Fibroblast of lung (primary cell): Measurements from ENCODE around the gene WNT6. TPM values are rescaled to one million over a fixed set of nuclear protein-coding genes. Genes with fewer than 3 reads are reported as not detected.
A peak's percentile ranks its signal among the peaks of the same experiment; 100 is the strongest.

ENCODE experiments used
- DNase-seq, 2 donors: peaks; one replicate each; pipeline versions ENCODE4 v3.0.0 to v3.0.0-alpha.2; 2010; ENCODE audit warnings: low read depth in 2 of 2
- H2AFZ ChIP-seq: 2 replicates; pipeline ENCODE4 v1.5.1; 2012; ENCODE audit warnings: low read length, control low read depth, inconsistent platforms
- H3K27ac ChIP-seq: 2 replicates; pipeline ENCODE4 v1.5.1; 2011; ENCODE audit warnings: low read length, control low read depth; ENCODE audit not compliant: insufficient read depth
- H3K27me3 ChIP-seq: 2 replicates; pipeline ENCODE4 v1.5.1; 2011; ENCODE audit warnings: mild to moderate bottlenecking, low read length; ENCODE audit not compliant: control insufficient read depth, insufficient read depth
- H3K36me3 ChIP-seq: 2 replicates; pipeline ENCODE4 v1.5.1; 2011; ENCODE audit warnings: low read length; ENCODE audit not compliant: control insufficient read depth, insufficient read depth
- H3K4me1 ChIP-seq: 2 replicates; pipeline ENCODE4 v1.5.1; 2011; ENCODE audit warnings: low read length; ENCODE audit not compliant: control insufficient read depth, insufficient read depth; ENCODE audit errors: extremely low read depth
- H3K4me2 ChIP-seq: 2 replicates; pipeline ENCODE4 v1.5.1; 2011; ENCODE audit warnings: low read length, control low read depth; ENCODE audit not compliant: insufficient read depth; ENCODE audit errors: extremely low read depth
- H3K4me3 ChIP-seq, 4 experiments: fragments of 200-600 bp in 1 of 4; sonication (generic) in 1 of 4; replicated peaks in 1 of 4; 2 replicates each; pipeline ENCODE4 v1.5.1; 2011 to 2016; ENCODE audit warnings: low read length in 4 of 4, low read depth in 3 of 4, mild to moderate bottlenecking in 3 of 4, control low read depth in 2 of 4, inconsistent platforms in 1 of 4, mixed read lengths in 1 of 4; ENCODE audit not compliant: insufficient read depth in 1 of 4; ENCODE audit errors: control extremely low read depth in 1 of 4
- H3K79me2 ChIP-seq: 2 replicates; pipeline ENCODE4 v1.5.1; 2012; ENCODE audit warnings: mild to moderate bottlenecking, low read length, inconsistent platforms; ENCODE audit not compliant: control insufficient read depth, insufficient read depth
- H3K9ac ChIP-seq: 2 replicates; pipeline ENCODE4 v1.5.1; 2011; ENCODE audit warnings: mild to moderate bottlenecking, low read length, control low read depth; ENCODE audit not compliant: insufficient read depth
- H3K9me3 ChIP-seq: 2 replicates; pipeline ENCODE4 v1.5.1; 2012; ENCODE audit warnings: low read depth, low read length; ENCODE audit not compliant: control insufficient read depth, insufficient read depth
- H4K20me1 ChIP-seq: 2 replicates; pipeline ENCODE4 v1.5.1; 2011; ENCODE audit warnings: low read length; ENCODE audit not compliant: control insufficient read depth, insufficient read depth; ENCODE audit errors: extremely low read depth
- EZH2 ChIP-seq: IDR thresholded peaks from 2 replicates; pipeline ENCODE4 v1.5.1; 2012; ENCODE audit warnings: low read length, control low read depth, mild to moderate bottlenecking; ENCODE audit errors: missing control alignments
- polyA plus RNA-seq, 2 donors: library from polyadenylated mRNA; depleted of rRNA in 1 of 2; stranded (reverse) in 1 of 2; unstranded in 1 of 2; fragments of >200 nt; gene quantifications; 2 replicates each; pipeline ENCODE4 v1.2.1, GENCODE V29; 2011 to 2012; ENCODE audit warnings: missing spikeins in 1 of 2
- total RNA-seq: library from RNA; depleted of rRNA; stranded (reverse); fragments of >200 nt; gene quantifications from 2 replicates; pipeline ENCODE4 v1.2.1, GENCODE V29; 2014
- TF ChIP-seq, protein P1 (sequence below), 2 donors: IDR thresholded peaks in 1 of 2; conservative IDR thresholded peaks in 1 of 2; 1 replicate in 1 of 2; 2 replicates in 1 of 2; pipeline ENCODE4 v1.5.1; 2011 to 2012; ENCODE audit warnings: low read length in 2 of 2, control low read depth in 1 of 2, inconsistent platforms in 1 of 2, low read depth in 1 of 2, mild to moderate bottlenecking in 1 of 2

Gene WNT6
- total and polyA plus RNA-seq, 2 donors (not counting 1 experiment from before 2014, with no cell fraction given), result not detected

DNA sequence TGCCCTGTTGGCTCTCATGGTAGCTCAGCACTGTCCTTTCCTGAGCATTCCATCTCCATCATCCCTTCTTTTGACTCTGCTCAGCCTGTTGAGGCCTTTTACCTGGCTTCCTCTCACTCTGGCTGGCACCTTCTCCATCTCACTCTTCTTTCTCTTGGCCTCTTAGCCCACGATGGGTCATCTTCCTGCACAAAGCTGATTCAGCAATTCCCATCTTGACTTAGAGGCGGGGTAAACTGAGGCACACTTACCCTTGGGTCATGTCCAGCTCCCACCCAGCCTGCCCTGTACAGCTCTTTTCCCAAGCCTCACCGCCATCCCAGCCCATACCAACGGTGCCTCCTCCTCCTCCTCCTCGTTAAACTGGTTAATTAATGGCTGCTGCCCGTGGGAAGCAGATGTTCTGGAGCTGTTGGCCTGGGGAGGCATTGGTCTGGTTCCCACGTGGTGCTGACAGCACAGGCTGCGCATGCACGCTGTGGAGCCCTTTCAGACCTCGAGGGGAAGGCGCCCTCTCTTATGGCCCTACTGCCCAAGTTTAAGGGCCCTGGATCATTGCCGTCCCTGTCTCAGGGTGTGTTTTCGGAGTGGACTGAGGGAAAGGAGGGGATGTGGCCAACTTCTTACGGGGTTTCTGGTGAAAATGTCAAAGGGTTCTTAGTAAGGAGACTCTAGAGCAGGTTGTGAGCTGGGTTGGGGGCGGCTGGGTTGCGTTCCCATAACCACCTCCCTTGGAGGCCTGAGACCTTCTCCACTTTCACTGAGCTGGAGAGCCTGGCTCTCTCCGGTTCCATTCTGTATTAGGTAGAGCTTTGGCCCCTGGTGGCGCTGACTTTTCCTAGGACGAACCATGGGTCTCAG, 31.9 kb downstream of the WNT6 start:
- no peak for DNase-seq
- no peak overlapping the region for H3K27ac ChIP-seq
- peaks cover 33% of the 10 kb centered on the region for H3K27me3 ChIP-seq

DNA sequence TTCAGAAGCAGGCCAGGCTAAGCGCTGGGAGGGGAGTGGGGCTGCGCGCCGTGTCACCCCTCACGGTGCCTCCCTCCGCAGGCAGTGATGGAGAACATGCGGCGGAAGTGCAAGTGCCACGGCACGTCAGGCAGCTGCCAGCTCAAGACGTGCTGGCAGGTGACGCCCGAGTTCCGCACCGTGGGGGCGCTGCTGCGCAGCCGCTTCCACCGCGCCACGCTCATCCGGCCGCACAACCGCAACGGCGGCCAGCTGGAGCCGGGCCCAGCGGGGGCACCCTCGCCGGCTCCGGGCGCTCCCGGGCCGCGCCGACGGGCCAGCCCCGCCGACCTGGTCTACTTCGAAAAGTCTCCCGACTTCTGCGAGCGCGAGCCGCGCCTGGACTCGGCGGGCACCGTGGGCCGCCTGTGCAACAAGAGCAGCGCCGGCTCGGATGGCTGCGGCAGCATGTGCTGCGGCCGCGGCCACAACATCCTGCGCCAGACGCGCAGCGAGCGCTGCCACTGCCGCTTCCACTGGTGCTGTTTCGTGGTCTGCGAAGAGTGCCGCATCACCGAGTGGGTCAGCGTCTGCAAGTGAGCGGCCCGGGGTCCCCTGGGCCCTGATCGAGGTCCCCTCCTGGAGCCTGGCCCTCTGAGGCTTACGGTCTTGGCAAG, 33.2 kb downstream of the WNT6 start:
- Histone ChIP-seq H2AFZ (peak overlapping the region; percentile 51), H4K20me1 (no peaks in the 10 kb centered on the region), H3K9ac (no peak overlapping the region), H3K4me1 (no peaks in the 10 kb centered on the region), H3K27ac (no peak overlapping the region), H3K36me3 (no peaks in the 10 kb centered on the region), H3K4me2 (peak overlapping the region; percentile 51), H3K4me3 (peak overlapping the region in 2 of 4 experiments; percentile 21 to 27), H3K9me3 (no peaks in the 10 kb centered on the region), H3K27me3 (peaks cover 46% of the 10 kb centered on the region), H3K79me2 (no peaks in the 10 kb centered on the region)
- DNase-seq, result peak; percentile 26 to 55
- TF ChIP-seq EZH2, result no peak
- TF ChIP-seq, protein P1, sequence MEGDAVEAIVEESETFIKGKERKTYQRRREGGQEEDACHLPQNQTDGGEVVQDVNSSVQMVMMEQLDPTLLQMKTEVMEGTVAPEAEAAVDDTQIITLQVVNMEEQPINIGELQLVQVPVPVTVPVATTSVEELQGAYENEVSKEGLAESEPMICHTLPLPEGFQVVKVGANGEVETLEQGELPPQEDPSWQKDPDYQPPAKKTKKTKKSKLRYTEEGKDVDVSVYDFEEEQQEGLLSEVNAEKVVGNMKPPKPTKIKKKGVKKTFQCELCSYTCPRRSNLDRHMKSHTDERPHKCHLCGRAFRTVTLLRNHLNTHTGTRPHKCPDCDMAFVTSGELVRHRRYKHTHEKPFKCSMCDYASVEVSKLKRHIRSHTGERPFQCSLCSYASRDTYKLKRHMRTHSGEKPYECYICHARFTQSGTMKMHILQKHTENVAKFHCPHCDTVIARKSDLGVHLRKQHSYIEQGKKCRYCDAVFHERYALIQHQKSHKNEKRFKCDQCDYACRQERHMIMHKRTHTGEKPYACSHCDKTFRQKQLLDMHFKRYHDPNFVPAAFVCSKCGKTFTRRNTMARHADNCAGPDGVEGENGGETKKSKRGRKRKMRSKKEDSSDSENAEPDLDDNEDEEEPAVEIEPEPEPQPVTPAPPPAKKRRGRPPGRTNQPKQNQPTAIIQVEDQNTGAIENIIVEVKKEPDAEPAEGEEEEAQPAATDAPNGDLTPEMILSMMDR (conservative IDR thresholded peaks at IDR 0.05 in 1 of 2, IDR thresholded peaks at IDR 0.05 in 1 of 2; ENCODE audit: low read depth in 1 of 2, low read length in 2 of 2), result peak; percentile 9 to 18

More for the DNA sequence above, 31.9 kb downstream of the WNT6 start:
- Histone ChIP-seq H3K4me2 (no peak overlapping the region), H2AFZ (no peak overlapping the region), H3K4me1 (no peaks in the 10 kb centered on the region), H3K36me3 (no peaks in the 10 kb centered on the region), H4K20me1 (no peaks in the 10 kb centered on the region), H3K4me3 (no peak overlapping the region), H3K9ac (no peak overlapping the region), H3K79me2 (no peaks in the 10 kb centered on the region), H3K9me3 (no peaks in the 10 kb centered on the region)
- TF ChIP-seq, protein P1 (conservative IDR thresholded peaks at IDR 0.05 in 1 of 2, IDR thresholded peaks at IDR 0.05 in 1 of 2; ENCODE audit: low read depth in 1 of 2, low read length in 2 of 2), result no peak
- TF ChIP-seq EZH2, result no peak
